Spleen (tissue), 7 donors: Measurements from ENCODE around the gene COMMD7.

Experiments used
- POLR2A ChIP-seq, 3 donors: fragments of 450-650 bp; IDR thresholded peaks; one replicate each; pipeline ENCODE4 v1.5.1; 2017; ENCODE audit warnings: antibody characterized with exemption in 3 of 3, mild to moderate bottlenecking in 1 of 3
- TF ChIP-seq, protein P1 (sequence below), 11 experiments: fragments of 200-600 bp in 7 of 11; fragments of 450-650 bp in 4 of 11; sonication (generic) in 4 of 11; IDR thresholded peaks in 8 of 11; conservative IDR thresholded peaks in 3 of 11; 1 replicate in 7 of 11; 2 replicates in 4 of 11; pipeline versions ENCODE4 v1.4.0 to v1.8.0; 2016 to 2021; ENCODE audit warnings: antibody characterized with exemption in 11 of 11, inconsistent platforms in 4 of 11, mild to moderate bottlenecking in 1 of 11
- donor health status: DM: no; HTN: no; CAD: no; lungs with moderate emphysema.
- donor health status: DM: no; HTN: no; CAD: no.
- donor health status: DM: no; HTN: no; CAD: no.

DNA sequence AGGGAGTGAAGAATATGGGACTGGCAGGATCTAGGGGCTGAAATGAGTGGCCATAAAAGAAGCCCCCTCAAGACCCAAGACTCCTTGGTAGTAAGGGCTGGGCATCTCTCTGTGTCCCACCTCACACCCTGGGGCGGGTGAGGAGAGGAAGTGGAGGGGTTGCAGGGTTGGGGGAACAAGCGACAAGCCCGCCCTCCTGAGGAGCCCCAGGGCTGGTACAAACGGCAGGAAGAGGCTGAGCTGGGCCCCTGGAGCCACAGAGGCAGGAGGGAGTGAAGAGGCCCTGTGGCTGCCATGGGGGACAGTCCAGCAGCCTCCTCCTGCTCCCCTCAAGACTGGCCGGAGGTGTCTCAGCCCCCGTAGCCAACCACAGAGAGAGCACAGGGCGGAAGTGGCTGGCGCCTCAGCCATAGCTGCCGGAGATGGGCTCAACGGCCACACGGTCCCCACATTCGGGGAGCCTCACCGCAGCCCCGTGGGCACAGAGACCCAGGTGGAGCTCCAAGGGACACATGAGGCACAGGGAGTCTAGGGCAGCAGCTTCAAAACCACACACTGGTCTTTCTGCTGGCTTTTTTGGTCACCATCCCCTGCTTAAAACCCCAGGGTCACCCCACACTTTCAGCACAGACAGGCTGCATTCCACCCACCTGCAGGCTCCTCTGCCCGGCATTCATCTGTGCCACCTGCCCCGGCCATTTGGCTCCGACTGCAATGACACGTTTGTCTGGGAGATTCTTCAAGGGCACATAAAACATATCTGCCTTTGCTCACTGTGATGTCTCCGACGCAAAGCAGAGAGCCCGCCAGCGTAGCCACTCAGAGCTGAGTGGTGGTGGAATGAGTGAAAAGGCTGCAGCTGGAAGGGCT, 70.0 kb downstream of the COMMD7 start:
- TF ChIP-seq, protein P1, sequence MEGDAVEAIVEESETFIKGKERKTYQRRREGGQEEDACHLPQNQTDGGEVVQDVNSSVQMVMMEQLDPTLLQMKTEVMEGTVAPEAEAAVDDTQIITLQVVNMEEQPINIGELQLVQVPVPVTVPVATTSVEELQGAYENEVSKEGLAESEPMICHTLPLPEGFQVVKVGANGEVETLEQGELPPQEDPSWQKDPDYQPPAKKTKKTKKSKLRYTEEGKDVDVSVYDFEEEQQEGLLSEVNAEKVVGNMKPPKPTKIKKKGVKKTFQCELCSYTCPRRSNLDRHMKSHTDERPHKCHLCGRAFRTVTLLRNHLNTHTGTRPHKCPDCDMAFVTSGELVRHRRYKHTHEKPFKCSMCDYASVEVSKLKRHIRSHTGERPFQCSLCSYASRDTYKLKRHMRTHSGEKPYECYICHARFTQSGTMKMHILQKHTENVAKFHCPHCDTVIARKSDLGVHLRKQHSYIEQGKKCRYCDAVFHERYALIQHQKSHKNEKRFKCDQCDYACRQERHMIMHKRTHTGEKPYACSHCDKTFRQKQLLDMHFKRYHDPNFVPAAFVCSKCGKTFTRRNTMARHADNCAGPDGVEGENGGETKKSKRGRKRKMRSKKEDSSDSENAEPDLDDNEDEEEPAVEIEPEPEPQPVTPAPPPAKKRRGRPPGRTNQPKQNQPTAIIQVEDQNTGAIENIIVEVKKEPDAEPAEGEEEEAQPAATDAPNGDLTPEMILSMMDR (IDR thresholded peaks at IDR 0.05 in 8 of 11, conservative IDR thresholded peaks at IDR 0.05 in 3 of 11): no peak
- TF ChIP-seq POLR2A (IDR thresholded peaks at IDR 0.05): no peak
